K562 (cell line): ENCODE data around the gene ANO10. TPM values are rescaled to one million over a fixed set of nuclear protein-coding genes. Genes with fewer than 3 reads are reported as not detected.

ENCODE experiments used
- ARID3A ChIP-seq: IDR thresholded peaks from 2 replicates; pipeline ENCODE4 v1.6.1; 2012; ENCODE audit warnings: low read depth, low read length, improper control_type of control experiment, borderline replicate concordance
- ATF1 ChIP-seq, 2 experiments: fragments of 450-650 bp in 1 of 2; IDR thresholded peaks; 2 replicates each; pipeline ENCODE4 v1.6.1; 2016; ENCODE audit warnings: missing compliant biosample characterization in 1 of 2, missing genetic modification characterization in 1 of 2
- CTBP1 ChIP-seq: fragments of 450-650 bp; IDR thresholded peaks from 2 replicates; pipeline ENCODE4 v1.6.1; 2016; ENCODE audit warnings: borderline replicate concordance
- E2F5 ChIP-seq: sonication (generic); formaldehyde crosslinking; IDR thresholded peaks from 2 replicates; pipeline ENCODE4 v1.8.0; 2022; ENCODE audit warnings: mild to moderate bottlenecking, missing genetic modification reagents
- E2F6 ChIP-seq, 2 experiments: IDR thresholded peaks; 2 replicates each; pipeline ENCODE4 v1.6.1; 2011; ENCODE audit warnings: borderline replicate concordance in 1 of 2, control low read depth in 1 of 2, low read depth in 1 of 2, low read length in 1 of 2, mild to moderate bottlenecking in 1 of 2, mixed read lengths in 1 of 2, moderate library complexity in 1 of 2; ENCODE audit not compliant: insufficient read depth in 1 of 2, insufficient read length in 1 of 2, poor library complexity in 1 of 2, severe bottlenecking in 1 of 2; ENCODE audit errors: extremely low read depth in 1 of 2
- HDAC8 ChIP-seq: fragments of 450-650 bp; IDR thresholded peaks from 2 replicates; pipeline ENCODE4 v1.6.1; 2016; ENCODE audit warnings: mild to moderate bottlenecking, missing genetic modification characterization, moderate library complexity, missing compliant biosample characterization
- HINFP ChIP-seq: fragments of 450-650 bp; conservative IDR thresholded peaks from 2 replicates; pipeline ENCODE4 v1.6.1; 2016; ENCODE audit warnings: missing genetic modification characterization, low read depth, mild to moderate bottlenecking, control low read depth, missing compliant biosample characterization
- KDM5B ChIP-seq: fragments of 200-600 bp; sonication (generic); IDR thresholded peaks from 2 replicates; pipeline ENCODE4 v1.6.1; 2012; ENCODE audit warnings: low read depth, mild to moderate bottlenecking, moderate library complexity, low read length, control low read depth, inconsistent platforms; ENCODE audit not compliant: insufficient replicate concordance
- MLX ChIP-seq, 2 experiments: fragments of 450-650 bp in 1 of 2; sonication (generic) in 1 of 2; formaldehyde crosslinking; conservative IDR thresholded peaks; 2 replicates each; pipeline versions ENCODE4 v1.4.0 to v1.8.1; 2020 to 2022; ENCODE audit warnings: mild to moderate bottlenecking in 1 of 2, missing genetic modification reagents in 1 of 2
- MXD1 ChIP-seq: fragments of 250-450 bp; sonication (Bioruptor Pico); IDR thresholded peaks from 2 replicates; pipeline ENCODE4 v1.8.0; 2021; ENCODE audit warnings: borderline replicate concordance, mild to moderate bottlenecking, moderate library complexity; ENCODE audit not compliant: poor library complexity, severe bottlenecking
- POLR2G ChIP-seq: fragments of 200-400 bp; formaldehyde crosslinking; IDR thresholded peaks from 2 replicates; pipeline ENCODE4 v1.6.1; 2017; ENCODE audit warnings: low read depth, mild to moderate bottlenecking, antibody characterized with exemption, low read length, moderate library complexity
- SNRNP70 ChIP-seq: fragments of 200-400 bp; formaldehyde crosslinking; optimal IDR thresholded peaks from 2 replicates; pipeline ENCODE3; 2017; ENCODE audit warnings: low read depth, low read length
- SP1 ChIP-seq: sonication (generic); formaldehyde crosslinking; IDR thresholded peaks from 2 replicates; pipeline ENCODE4 v1.8.1; 2022; ENCODE audit warnings: mild to moderate bottlenecking, missing genetic modification reagents
- TFAM ChIP-seq: fragments of 250-450 bp; sonication (Bioruptor Pico); conservative IDR thresholded peaks from 2 replicates; pipeline ENCODE4 v1.5.0; 2021; ENCODE audit warnings: mild to moderate bottlenecking, moderate library complexity
- WHSC1 ChIP-seq: IDR thresholded peaks from one replicate; pipeline ENCODE4 v1.6.1; 2012; ENCODE audit warnings: low read length, control low read depth, inconsistent platforms
- ZBTB2 ChIP-seq: fragments of 450-650 bp; IDR thresholded peaks from 2 replicates; pipeline ENCODE4 v1.6.1; 2016; ENCODE audit warnings: antibody characterized with exemption
- ZFP30 ChIP-seq: fragments of 250-450 bp; sonication (Bioruptor Pico); IDR thresholded peaks from 2 replicates; pipeline ENCODE4 v1.8.0; 2022; ENCODE audit warnings: moderate library complexity, mild to moderate bottlenecking, inconsistent platforms, borderline replicate concordance
- ZZZ3 ChIP-seq: fragments of 450-650 bp; IDR thresholded peaks from 2 replicates; pipeline ENCODE4 v1.6.1; 2016; ENCODE audit warnings: antibody characterized with exemption, mild to moderate bottlenecking, moderate library complexity
- polyA plus RNA-seq, 8 experiments: library from polyadenylated mRNA; depleted of rRNA in 4 of 8; stranded (reverse) in 5 of 8; unstranded in 3 of 8; fragments of >200 nt; fragmentation: Nextera tagmentation in 2 of 8; fragmentation: Illumina TruSeq in 1 of 8; extraction: Ambion mirVana in 2 of 8; extraction: Trizol in 1 of 8; gene quantifications; 2 replicates each; pipeline versions ENCODE4 v1.2.1 to v1.2.3, GENCODE V29; 2011 to 2014; ENCODE audit warnings: inconsistent platforms in 1 of 8, missing spikeins in 1 of 8
- total RNA-seq, 7 experiments: library from RNA; depleted of rRNA in 6 of 7; stranded (reverse); fragments of >200 nt in 6 of 7; fragmentation: Illumina TruSeq in 2 of 7; extraction: Trizol in 2 of 7; gene quantifications; 2 replicates each; pipeline versions ENCODE4 v1.2.1 to v1.2.3, GENCODE V29; 2011 to 2021; ENCODE audit warnings: low replicate concordance in 1 of 7

Gene ANO10
- total and polyA plus RNA-seq, 9 of the 15 experiments (the other 6 are each of a cell fraction or from before 2014, with no cell fraction given) = 6.4 to 46.0 (median 32.3) TPM

GRCh38 chr3:43587303-43587702 lies 34.5 kb downstream of the ANO10 start (continued):
- no peak for TF ChIP-seq HINFP (tag)
- TF ChIP-seq CTBP1 = peak; percentile 38; the same call in 1 of the 2 replicates
- no peak for TF ChIP-seq MXD1 (CRISPR knock-in tag)
- TF ChIP-seq ZZZ3 = no peak
- TF ChIP-seq E2F5 (CRISPR knock-in tag) = no peak
- no peak for TF ChIP-seq E2F6 (IDR thresholded peaks at IDR 0.05; ENCODE audit: borderline replicate concordance in 1 of 2, extremely low read depth in 1 of 2, insufficient read depth in 1 of 2, insufficient read length in 1 of 2, low read depth in 1 of 2, low read length in 1 of 2, poor library complexity in 1 of 2, severe bottlenecking in 1 of 2)
- TF ChIP-seq ARID3A = no peak
- TF ChIP-seq ZBTB2 = no peak
- TF ChIP-seq SNRNP70 = no peak
- TF ChIP-seq WHSC1 = no peak
- no peak for TF ChIP-seq TFAM (CRISPR knock-in tag)
- TF ChIP-seq SP1 (CRISPR knock-in tag) = no peak
- TF ChIP-seq POLR2G = no peak
- TF ChIP-seq HDAC8 (tag) = no peak
- TF ChIP-seq KDM5B = no peak
- TF ChIP-seq ATF1 (CRISPR knock-in tag; IDR thresholded peaks at IDR 0.05) = no peak
- no peak for TF ChIP-seq ATF1 (tag; IDR thresholded peaks at IDR 0.05)
- TF ChIP-seq MLX (CRISPR knock-in tag; conservative IDR thresholded peaks at IDR 0.05) = no peak
- no peak for TF ChIP-seq ZFP30 (CRISPR knock-in tag)
